IMR-90 (cell line): Measurements from ENCODE around the gene SOS1. TPM values are rescaled to one million over a fixed set of nuclear protein-coding genes. Genes with fewer than 3 reads are reported as not detected.
"Not testable (repeated sequence)": the region's sequence is repeated elsewhere in the genome, so short reads cannot be mapped to it uniquely, and the experiment has no call there.

Source experiments
- ATAC-seq: fragments of 200-7000 bp; cut with Tn5 transposase; 2 replicates; pipeline ENCODE4 v1.9.1; 2020; ENCODE audit warnings: low read depth, mild to moderate bottlenecking, moderate library complexity
- BruUV-seq: library from RNA; stranded (reverse); fragments of 400-500 nt; replicated peaks from 2 replicates; lab custom pipeline; 2021; lab: Mats Ljungman, UMichigan
- CTCF ChIA-PET: fragments of 300-600 bp; formaldehyde crosslinking; extraction: SDS; loops from one replicate; lab custom pipeline; 2021; ENCODE audit warnings: antibody characterized with exemption; lab: Yijun Ruan, JAX
- POLR2A ChIA-PET: fragments of 300-600 bp; sonication (Branson Sonifier 250); formaldehyde crosslinking; loops from one replicate; lab custom pipeline; 2022; ENCODE audit warnings: antibody characterized with exemption; ENCODE audit not compliant: unreplicated experiment; lab: Charles Lee
- DNase-seq: peaks from one replicate; pipeline ENCODE4 v3.0.0; 2013
- H2AFZ ChIP-seq: replicated peaks from 2 replicates; pipeline ENCODE3; 2013; ENCODE audit warnings: low read length, mild to moderate bottlenecking; ENCODE audit not compliant: poor library complexity
- H2AK5ac ChIP-seq: 2 replicates; pipeline ENCODE4 v1.6.1; 2013; ENCODE audit warnings: low read depth, low read length, inconsistent platforms
- H2AK9ac ChIP-seq: replicated peaks from 2 replicates; pipeline ENCODE3; 2013; ENCODE audit warnings: mild to moderate bottlenecking, low read depth, low read length, moderate library complexity; ENCODE audit not compliant: poor library complexity
- H2BK120ac ChIP-seq: 2 replicates; pipeline ENCODE4 v1.6.1; 2013; ENCODE audit warnings: low read depth, low read length, inconsistent platforms
- H2BK15ac ChIP-seq: 3 replicates; pipeline ENCODE4 v1.6.1; 2013; ENCODE audit warnings: low read depth, low read length, inconsistent platforms
- H2BK20ac ChIP-seq: 2 replicates; pipeline ENCODE4 v1.6.1; 2013; ENCODE audit warnings: low read depth, mild to moderate bottlenecking, inconsistent platforms, low read length, moderate library complexity
- H2BK5ac ChIP-seq: 2 replicates; pipeline ENCODE4 v1.6.1; 2013; ENCODE audit warnings: mild to moderate bottlenecking, low read depth, low read length, inconsistent platforms; ENCODE audit not compliant: poor library complexity, severe bottlenecking
- H3K14ac ChIP-seq: replicated peaks from 2 replicates; pipeline ENCODE4 v1.6.1; 2013; ENCODE audit warnings: low read depth, low read length, inconsistent platforms
- H3K18ac ChIP-seq: 2 replicates; pipeline ENCODE4 v1.6.1; 2013; ENCODE audit warnings: low read depth, low read length, control low read depth
- H3K23ac ChIP-seq: 2 replicates; pipeline ENCODE4 v1.6.1; 2013; ENCODE audit warnings: low read depth, low read length, inconsistent platforms
- H3K27ac ChIP-seq: 2 replicates; pipeline ENCODE4 v1.5.1; 2013; ENCODE audit warnings: mild to moderate bottlenecking, control low read depth, low read length; ENCODE audit not compliant: insufficient read depth
- H3K27me3 ChIP-seq: 2 replicates; pipeline ENCODE4 v1.6.1; 2013; ENCODE audit warnings: low read length; ENCODE audit not compliant: control insufficient read depth, insufficient read depth
- H3K36me3 ChIP-seq: 2 replicates; pipeline ENCODE4 v1.6.1; 2013; ENCODE audit warnings: low read length, mixed read lengths; ENCODE audit not compliant: control insufficient read depth, insufficient read depth
- H3K4ac ChIP-seq: 2 replicates; pipeline ENCODE4 v1.6.1; 2013; ENCODE audit warnings: low read depth, low read length, inconsistent platforms
- H3K4me1 ChIP-seq: 2 replicates; pipeline ENCODE4 v1.6.1; 2013; ENCODE audit warnings: low read length, mixed read lengths; ENCODE audit not compliant: control insufficient read depth, insufficient read depth
- H3K4me2 ChIP-seq: 2 replicates; pipeline ENCODE4 v1.6.1; 2013; ENCODE audit warnings: low read depth, mild to moderate bottlenecking, control low read depth, low read length, moderate library complexity
- H3K4me3 ChIP-seq: 2 replicates; pipeline ENCODE4 v1.5.1; 2013; ENCODE audit warnings: low read depth, mild to moderate bottlenecking, control low read depth, low read length, moderate library complexity; ENCODE audit not compliant: insufficient read depth
- H3K56ac ChIP-seq: 2 replicates; pipeline ENCODE4 v1.6.1; 2013; ENCODE audit warnings: low read length, inconsistent platforms; ENCODE audit not compliant: insufficient read depth; ENCODE audit errors: extremely low read depth
- H3K79me1 ChIP-seq, 2 experiments: 2 replicates each; pipeline ENCODE4 v1.6.1; 2013; ENCODE audit warnings: low read length in 2 of 2, inconsistent platforms in 1 of 2, low read depth in 1 of 2
- H3K9ac ChIP-seq: 2 replicates; pipeline ENCODE4 v1.6.1; 2013; ENCODE audit warnings: low read depth, low read length, control low read depth
- H3K9me1 ChIP-seq: 2 replicates; pipeline ENCODE4 v1.6.1; 2013; ENCODE audit warnings: low read length, inconsistent platforms; ENCODE audit not compliant: insufficient read depth
- H3K9me3 ChIP-seq: 2 replicates; pipeline ENCODE4 v1.6.1; 2013; ENCODE audit warnings: low read length; ENCODE audit not compliant: control insufficient read depth, insufficient read depth
- H4K20me1 ChIP-seq: 2 replicates; pipeline ENCODE4 v1.6.1; 2013; ENCODE audit warnings: low read length, inconsistent platforms; ENCODE audit not compliant: insufficient read depth
- H4K5ac ChIP-seq: 2 replicates; pipeline ENCODE4 v1.6.1; 2013; ENCODE audit warnings: mild to moderate bottlenecking, low read depth, low read length, control low read depth
- H4K8ac ChIP-seq, 2 experiments: 2 replicates each; pipeline ENCODE4 v1.6.1; 2013; ENCODE audit warnings: low read depth in 2 of 2, low read length in 2 of 2, control low read depth in 1 of 2, inconsistent platforms in 1 of 2
- H4K91ac ChIP-seq: 2 replicates; pipeline ENCODE4 v1.6.1; 2013; ENCODE audit warnings: low read depth, low read length, inconsistent platforms; ENCODE audit not compliant: insufficient read depth
- WGBS, 2 experiments: methylation state at CpG; one replicate each; pipeline versions ENCODE4 v1.1.5 to v1.1.7; 2013; ENCODE audit warnings: missing lambda C conversion rate in 2 of 2; ENCODE audit not compliant: insufficient read length in 1 of 2; ENCODE audit errors: extremely low coverage in 2 of 2; 5-methylcytosine and 5-hydroxymethylcytosine counted together
- dilution Hi-C: fragments of 300-500 bp; cut with HindIII; formaldehyde crosslinking; loops from one replicate; pipeline ENCODE4 v1.14.3; 2018; ENCODE audit warnings: low sequenced_read_pairs; ENCODE audit not compliant: unreplicated experiment
- in situ Hi-C: fragments of 300-500 bp; cut with MboI; formaldehyde crosslinking; loops from 3 replicates; pipeline ENCODE4 v1.14.3; 2019; ENCODE audit warnings: low sequenced_read_pairs, inconsistent platforms, mixed read lengths
- intact Hi-C: fragments of 100-400 bp; cut with micrococcal nuclease; formaldehyde crosslinking; loops from 2 replicates; pipeline ENCODE4 v1.10.0; 2022
- polyA plus RNA-seq, 3 experiments: library from polyadenylated mRNA; depleted of rRNA; stranded (reverse); fragments of >200 nt; gene quantifications; 2 replicates each; pipeline ENCODE4 v1.2.3, GENCODE V29; 2012; ENCODE audit warnings: low replicate concordance in 1 of 3
- total RNA-seq: library from RNA; depleted of rRNA; stranded (reverse); fragments of >200 nt; gene quantifications from 2 replicates; pipeline ENCODE4 v1.2.3, GENCODE V29; 2012

Gene SOS1
- total and polyA plus RNA-seq, 2 of the 4 experiments (the other 2 are of a cell fraction), result 8.2 to 11.2 TPM

DNA sequence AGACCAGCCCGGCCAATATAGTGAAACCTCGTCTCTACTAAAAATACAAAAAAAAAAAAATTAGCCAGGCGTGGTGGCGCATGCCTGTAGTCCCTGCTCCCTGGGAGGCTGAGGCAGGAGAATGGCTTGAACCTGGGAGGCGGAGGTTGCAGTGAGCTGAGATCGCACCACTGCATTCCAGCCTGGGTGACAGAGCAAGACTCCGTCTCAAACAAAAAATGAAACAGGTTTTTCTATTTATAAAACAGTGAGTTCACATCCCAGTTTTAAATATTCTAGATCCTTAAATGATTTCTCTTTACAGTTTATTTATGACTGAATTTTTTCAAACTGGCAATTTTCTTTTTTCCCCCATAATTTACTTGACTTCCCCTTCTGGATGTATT, 20.1 kb upstream of the SOS1 start:
- H3K4me2 ChIP-seq, dilution Hi-C loops, H4K5ac ChIP-seq, H4K20me1 ChIP-seq, H2AK5ac ChIP-seq, DNase-seq, H3K79me1 ChIP-seq, H2BK20ac ChIP-seq, H2AK9ac ChIP-seq, H3K36me3 ChIP-seq, H2AFZ ChIP-seq, POLR2A ChIA-PET, H2BK5ac ChIP-seq, H3K14ac ChIP-seq, BruUV-seq, H3K9me3 ChIP-seq, H3K27me3 ChIP-seq, H3K23ac ChIP-seq, H2BK120ac ChIP-seq, H3K56ac ChIP-seq, H3K4me3 ChIP-seq, H3K27ac ChIP-seq, H3K9me1 ChIP-seq, CTCF ChIA-PET, H3K9ac ChIP-seq, in situ Hi-C loops, H3K4me1 ChIP-seq, H3K18ac ChIP-seq, H4K8ac ChIP-seq, H2BK15ac ChIP-seq, ATAC-seq, intact Hi-C loops, H3K4ac ChIP-seq, H4K91ac ChIP-seq: not testable (repeated sequence)
- no CpG with 5 or more reads among the region's 7 CpGs for WGBS, 2 experiments
